GM12878 (cell line): Measurements from ENCODE around the gene STXBP4. TPM values are rescaled to one million over a fixed set of nuclear protein-coding genes. Genes with fewer than 3 reads are reported as not detected.

Experiments used
- ATAC-seq: fragments of 200-7000 bp; cut with Tn5 transposase; 3 replicates; pipeline ENCODE4 v1.9.1; 2020; ENCODE audit warnings: mild to moderate bottlenecking, moderate library complexity
- BruUV-seq: library from RNA; stranded (reverse); fragments of 400-500 nt; replicated peaks from 2 replicates; lab custom pipeline; 2021; lab: Mats Ljungman, UMichigan
- CTCF ChIA-PET: fragments of 300-600 bp; sonication (Branson Sonifier 250); formaldehyde crosslinking; extraction: SDS; loops from one replicate; lab custom pipeline; 2021; ENCODE audit warnings: inconsistent platforms; lab: Yijun Ruan, JAX
- POLR2A ChIA-PET: fragments of 350-600 bp; formaldehyde crosslinking; extraction: SDS; loops from one replicate; lab custom pipeline; 2021; ENCODE audit warnings: inconsistent platforms; lab: Charles Lee
- RAD21 ChIA-PET: fragments of 300-600 bp; sonication (Branson Sonifier 250); formaldehyde crosslinking; loops from one replicate; lab custom pipeline; 2023; ENCODE audit warnings: antibody characterized with exemption; ENCODE audit not compliant: unreplicated experiment; lab: Charles Lee
- SMC1A ChIA-PET: fragments of 300-600 bp; sonication (Branson Sonifier 250); formaldehyde crosslinking; loops from one replicate; lab custom pipeline; 2023; ENCODE audit not compliant: unreplicated experiment, uncharacterized antibody; lab: Charles Lee
- DNase-seq: peaks from one replicate; pipeline ENCODE4 v3.0.0-alpha.2; 2011; ENCODE audit warnings: low read depth, low spot score
- FAIRE-seq: peaks from 3 replicates; lab custom pipeline; 2011; peaks lifted over from hg19 to GRCh38; lab: Jason Lieb, UNC
- H2AFZ ChIP-seq: 2 replicates; pipeline ENCODE4 v1.6.0; 2011; ENCODE audit warnings: low read depth, low read length, control low read depth; ENCODE audit not compliant: control insufficient read depth
- H3K27ac ChIP-seq: 2 replicates; pipeline ENCODE4 v1.5.1; 2011; ENCODE audit warnings: control low read depth; ENCODE audit not compliant: control insufficient read depth, insufficient read depth
- H3K27me3 ChIP-seq, 2 experiments: replicated peaks in 1 of 2; 2 replicates each; pipeline versions ENCODE4 v1.6.0 to v1.6.1; 2011; ENCODE audit warnings: low read length in 1 of 2; ENCODE audit not compliant: control insufficient read depth in 2 of 2, insufficient read depth in 2 of 2
- H3K36me3 ChIP-seq, 2 experiments: 2 replicates each; pipeline ENCODE4 v1.5.1; 2011; ENCODE audit warnings: low read length in 1 of 2; ENCODE audit not compliant: control insufficient read depth in 2 of 2, insufficient read depth in 2 of 2
- H3K4me1 ChIP-seq: 2 replicates; pipeline ENCODE4 v1.6.1; 2011; ENCODE audit warnings: mild to moderate bottlenecking, low read length, moderate library complexity, mixed read lengths; ENCODE audit not compliant: control insufficient read depth, insufficient read depth
- H3K4me2 ChIP-seq: 2 replicates; pipeline ENCODE4 v1.6.0; 2011; ENCODE audit warnings: control low read depth; ENCODE audit not compliant: control insufficient read depth, insufficient read depth
- H3K4me3 ChIP-seq: fragments of 200-600 bp; sonication (generic); 2 replicates; pipeline ENCODE4 v1.5.1; 2016
- H3K79me2 ChIP-seq: 2 replicates; pipeline ENCODE4 v1.6.0; 2011; ENCODE audit warnings: low read length; ENCODE audit not compliant: control insufficient read depth, insufficient read depth
- H3K9ac ChIP-seq: 2 replicates; pipeline ENCODE4 v1.8.0; 2011; ENCODE audit warnings: low read length, control low read depth, mixed read lengths; ENCODE audit not compliant: control insufficient read depth, insufficient read depth
- H3K9me3 ChIP-seq: replicated peaks from 3 replicates; pipeline ENCODE4 v1.5.1; 2011; ENCODE audit warnings: mild to moderate bottlenecking, low read length; ENCODE audit not compliant: control insufficient read depth, insufficient read depth
- H4K20me1 ChIP-seq: 2 replicates; pipeline ENCODE4 v1.6.0; 2011; ENCODE audit not compliant: control insufficient read depth, insufficient read depth
- CBX3 ChIP-seq: fragments of 200-600 bp; sonication (generic); IDR thresholded peaks from 2 replicates; pipeline ENCODE4 v1.6.1; 2016; ENCODE audit warnings: low read depth, borderline replicate concordance
- HDAC6 ChIP-seq: fragments of 200-600 bp; sonication (generic); IDR thresholded peaks from one replicate; pipeline ENCODE4 v1.8.0; 2017; ENCODE audit warnings: antibody characterized with exemption; ENCODE audit not compliant: unreplicated experiment
- IRF4 ChIP-seq: IDR thresholded peaks from 2 replicates; pipeline ENCODE4 v1.6.1; 2011; ENCODE audit warnings: low read depth, low read length
- MYB ChIP-seq: fragments of 150-350 bp; IDR thresholded peaks from 2 replicates; pipeline ENCODE4 v1.6.1; 2014; ENCODE audit warnings: mild to moderate bottlenecking, low read depth, low read length, borderline replicate concordance
- SMARCA5 ChIP-seq: fragments of 450-650 bp; IDR thresholded peaks from 2 replicates; pipeline ENCODE4 v1.6.1; 2017; ENCODE audit warnings: mild to moderate bottlenecking
- WGBS: methylation state at CpG from one replicate; pipeline ENCODE4 v1.1.6; 2016; ENCODE audit warnings: low lambda C conversion rate; ENCODE audit not compliant: insufficient replicate concordance, insufficient coverage; ENCODE audit errors: missing lambda C conversion rate; 5-methylcytosine and 5-hydroxymethylcytosine counted together
- in situ Hi-C: fragments of 300-500 bp; cut with MboI; formaldehyde crosslinking; loops from 9 replicates; pipeline ENCODE4 v1.14.3; 2018; ENCODE audit warnings: mixed read lengths
- intact Hi-C: fragments of 100-400 bp; cut with micrococcal nuclease; formaldehyde crosslinking; loops from one replicate; pipeline ENCODE4 v1.14.2; 2022; ENCODE audit not compliant: unreplicated experiment
- polyA plus RNA-seq, 11 experiments: library from polyadenylated mRNA; depleted of rRNA in 4 of 11; unstranded in 6 of 11; stranded (reverse) in 5 of 11; fragments of >200 nt; fragmentation: Nextera tagmentation in 4 of 11; fragmentation: Illumina TruSeq in 1 of 11; extraction: Ambion mirVana in 4 of 11; extraction: Trizol in 1 of 11; gene quantifications; 1 replicate in 1 of 11; 2 replicates in 10 of 11; pipeline versions ENCODE4 v1.2.1 to v1.2.3, GENCODE V29; 2011 to 2016; ENCODE audit warnings: inconsistent platforms in 2 of 11, missing spikeins in 2 of 11, low read depth in 1 of 11
- total RNA-seq, 4 experiments: library from RNA; depleted of rRNA in 3 of 4; stranded (reverse); fragments of >200 nt in 3 of 4; fragmentation: Illumina TruSeq in 1 of 4; extraction: Trizol in 1 of 4; gene quantifications; 2 replicates each; pipeline versions ENCODE4 v1.2.1 to v1.2.3, GENCODE V29; 2013 to 2021
- TF ChIP-seq, protein P1 (sequence below): IDR thresholded peaks from 2 replicates; pipeline ENCODE4 v1.6.1; 2011; ENCODE audit warnings: low read depth, mild to moderate bottlenecking, low read length, moderate library complexity, borderline replicate concordance; ENCODE audit errors: extremely low read depth

The STXBP4 gene
- total and polyA plus RNA-seq, 10 of the 15 experiments (the other 5 are each of a cell fraction or from before 2014, with no cell fraction given) = 4.3 to 11.0 (median 6.7) TPM

DNA sequence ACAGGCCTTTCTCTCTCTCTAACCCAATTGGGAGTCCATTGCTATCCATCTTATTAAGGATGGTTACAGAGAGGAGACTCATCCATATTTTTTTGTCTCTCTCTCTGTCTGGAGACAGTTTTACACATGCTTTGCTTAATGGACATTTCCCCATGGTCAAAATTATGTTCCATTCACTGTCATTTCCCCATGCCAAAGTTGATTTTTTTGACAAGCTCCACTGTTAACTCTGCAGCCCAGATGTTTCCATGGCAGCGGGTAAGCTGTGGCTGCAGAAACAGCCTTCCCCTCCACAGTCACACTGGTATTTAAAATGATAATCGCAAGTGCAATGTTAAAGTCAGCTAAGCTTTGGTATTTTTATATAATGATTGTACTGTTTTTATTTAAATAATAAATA lies 232.3 kb downstream of the STXBP4 start:
- no peaks in the 10 kb centered on the region for H3K4me1 ChIP-seq
- H3K4me3 ChIP-seq = no peak overlapping the region
- no peak overlapping the region for H2AFZ ChIP-seq
- SMC1A ChIA-PET = no interaction called here
- H3K4me2 ChIP-seq = no peak overlapping the region
- POLR2A ChIA-PET = no interaction called here
- no peak overlapping the region for H3K27ac ChIP-seq
- DNase-seq (no peak), ATAC-seq (no peak), FAIRE-seq (no peak)
- TF ChIP-seq IRF4 = no peak
- TF ChIP-seq, protein P1, sequence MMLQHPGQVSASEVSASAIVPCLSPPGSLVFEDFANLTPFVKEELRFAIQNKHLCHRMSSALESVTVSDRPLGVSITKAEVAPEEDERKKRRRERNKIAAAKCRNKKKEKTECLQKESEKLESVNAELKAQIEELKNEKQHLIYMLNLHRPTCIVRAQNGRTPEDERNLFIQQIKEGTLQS = no peak
- TF ChIP-seq SMARCA5 = no peak
- no peak for TF ChIP-seq HDAC6
- in situ Hi-C loops = no loop called here
- no peaks in the 10 kb centered on the region for H3K79me2 ChIP-seq
- no peaks in the 10 kb centered on the region for H3K36me3 ChIP-seq
- intact Hi-C loops = no loop called here
- RAD21 ChIA-PET = no interaction called here
- WGBS = 39% methylated on average over 2 of the region's 2 CpGs
- no peaks in the 10 kb centered on the region for H3K27me3 ChIP-seq
- H3K9me3 ChIP-seq = no peaks in the 10 kb centered on the region
- no peak overlapping the region for H3K9ac ChIP-seq
- CTCF ChIA-PET = no interaction called here
- no peaks in the 10 kb centered on the region for H4K20me1 ChIP-seq
- no TSS peak for BruUV-seq

DNA sequence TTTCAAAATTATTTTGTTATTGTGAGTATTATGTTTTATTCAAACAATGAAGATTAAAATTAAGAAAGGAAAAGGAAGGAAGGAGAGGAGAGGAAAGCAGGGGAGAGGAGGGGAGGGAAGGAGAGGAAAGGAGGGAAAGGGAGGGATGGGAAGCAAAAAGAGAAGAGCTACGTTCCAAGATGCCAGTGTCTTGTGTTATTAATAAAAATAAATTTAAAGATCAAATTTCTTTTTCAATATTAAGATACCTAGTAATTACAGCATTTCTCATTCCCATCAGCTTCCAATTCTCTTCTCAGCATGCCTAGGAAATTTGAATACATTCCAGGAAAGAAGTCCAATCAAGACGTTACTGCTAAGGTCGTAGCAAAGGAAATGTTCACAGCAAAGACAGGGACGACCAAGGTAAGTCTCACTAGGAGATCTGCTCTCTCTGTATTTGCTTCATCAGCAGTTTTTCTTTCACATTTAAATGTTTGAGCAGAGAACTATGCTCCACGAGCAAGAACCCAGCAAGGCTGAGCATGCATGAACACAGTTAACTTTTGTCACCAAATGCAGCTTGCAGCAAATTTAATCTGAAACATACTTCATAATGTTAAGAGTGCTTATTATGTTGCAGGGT lies 232.9 kb downstream of the STXBP4 start:
- no peak for FAIRE-seq

More for the DNA sequence above, 232.9 kb downstream of the STXBP4 start:
- Histone ChIP-seq H3K9ac (no peak overlapping the region), H3K4me3 (no peak overlapping the region), H4K20me1 (no peaks in the 10 kb centered on the region), H3K36me3 (no peaks in the 10 kb centered on the region), H3K4me2 (no peak overlapping the region), H3K9me3 (no peaks in the 10 kb centered on the region), H2AFZ (no peak overlapping the region), H3K27ac (no peak overlapping the region), H3K4me1 (no peaks in the 10 kb centered on the region), H3K27me3 (no peaks in the 10 kb centered on the region), H3K79me2 (no peaks in the 10 kb centered on the region)
- intact Hi-C loops (no loop called here), in situ Hi-C loops (no loop called here)
- TF ChIP-seq CBX3 (no peak), MYB (no peak)
- ChIA-PET POLR2A (no interaction called here), SMC1A (no interaction called here), CTCF (no interaction called here), RAD21 (no interaction called here)
- no TSS peak for BruUV-seq
- ATAC-seq (no peak), DNase-seq (no peak)
- 0% methylated on average over 5 of the region's 5 CpGs for WGBS
